HEK293 (cell line): Measurements from ENCODE around the gene RASAL2.

Source experiments
- CTCF ChIA-PET: fragments of 350-600 bp; formaldehyde crosslinking; extraction: SDS; loops from one replicate; lab custom pipeline; 2021; ENCODE audit warnings: antibody characterized with exemption; lab: Yijun Ruan, JAX
- POLR2A ChIA-PET: fragments of 300-600 bp; formaldehyde crosslinking; extraction: SDS; loops from one replicate; lab custom pipeline; 2020; ENCODE audit warnings: antibody characterized with exemption, inconsistent platforms; lab: Yijun Ruan, JAX
- H3K27ac ChIP-seq: fragments of 200-500 bp; sonication (Bioruptor generic); 2 replicates; pipeline ENCODE4 v1.5.1; 2014; ENCODE audit warnings: low read depth, low read length, control low read depth, inconsistent platforms; ENCODE audit errors: extremely low read depth
- H3K36me3 ChIP-seq, 2 experiments: fragments of 200-500 bp in 1 of 2; sonication (Bioruptor generic) in 1 of 2; 1 replicate in 1 of 2; 2 replicates in 1 of 2; pipeline ENCODE4 v1.5.1; 2014 to 2017; ENCODE audit warnings: inconsistent platforms in 2 of 2, low read length in 2 of 2; ENCODE audit not compliant: control insufficient read depth in 2 of 2, insufficient read depth in 1 of 2
- H3K4me1 ChIP-seq: fragments of 200-500 bp; sonication (Bioruptor generic); 2 replicates; pipeline ENCODE4 v1.5.1; 2014; ENCODE audit warnings: mild to moderate bottlenecking, low read length, inconsistent platforms; ENCODE audit not compliant: control insufficient read depth, insufficient read depth
- H3K4me3 ChIP-seq: 2 replicates; pipeline ENCODE4 v1.5.1; 2011; ENCODE audit warnings: low read depth, mild to moderate bottlenecking, control low read depth, low read length, moderate library complexity
- H3K9me3 ChIP-seq: fragments of 200-500 bp; sonication (Bioruptor generic); 2 replicates; pipeline ENCODE4 v1.5.1; 2014; ENCODE audit warnings: low read depth, low read length, inconsistent platforms; ENCODE audit not compliant: control insufficient read depth, insufficient read depth
- AEBP2 ChIP-seq: fragments of 450-650 bp; formaldehyde crosslinking; IDR thresholded peaks from 2 replicates; pipeline ENCODE4 v1.5.1; 2016; ENCODE audit warnings: missing biosample characterization, missing genetic modification characterization, borderline replicate concordance
- GLI4 ChIP-seq: fragments of 450-650 bp; formaldehyde crosslinking; IDR thresholded peaks from 2 replicates; pipeline ENCODE4 v1.5.1; 2016; ENCODE audit warnings: missing biosample characterization, missing genetic modification characterization
- GLIS2 ChIP-seq: fragments of 450-650 bp; formaldehyde crosslinking; IDR thresholded peaks from 2 replicates; pipeline ENCODE4 v1.5.1; 2016; ENCODE audit warnings: missing biosample characterization, missing genetic modification characterization
- HOXD13 ChIP-seq: sonication (generic); formaldehyde crosslinking; IDR thresholded peaks from 2 replicates; pipeline ENCODE4 v1.8.0; 2022; ENCODE audit warnings: missing genetic modification reagents, borderline replicate concordance
- KLF16 ChIP-seq: fragments of 450-650 bp; formaldehyde crosslinking; IDR thresholded peaks from 2 replicates; pipeline ENCODE4 v1.5.1; 2017; ENCODE audit warnings: missing biosample characterization, missing genetic modification characterization
- PRDM1 ChIP-seq: fragments of 450-650 bp; formaldehyde crosslinking; IDR thresholded peaks from 2 replicates; pipeline ENCODE4; 2016; ENCODE audit warnings: missing biosample characterization, missing genetic modification characterization
- TCF7L2 ChIP-seq: IDR thresholded peaks from 2 replicates; pipeline ENCODE4 v1.6.1; 2011; ENCODE audit warnings: low read depth, mild to moderate bottlenecking, inconsistent platforms, low read length, moderate library complexity, borderline replicate concordance
- WT1 ChIP-seq: fragments of 450-650 bp; formaldehyde crosslinking; IDR thresholded peaks from 2 replicates; pipeline ENCODE4 v1.5.1; 2016; ENCODE audit warnings: missing biosample characterization, missing genetic modification characterization
- ZBTB20 ChIP-seq: fragments of 450-650 bp; formaldehyde crosslinking; IDR thresholded peaks from 2 replicates; pipeline ENCODE4 v1.5.1; 2016; ENCODE audit warnings: missing biosample characterization, missing genetic modification characterization
- ZBTB7A ChIP-seq: fragments of 450-650 bp; formaldehyde crosslinking; IDR thresholded peaks from 2 replicates; pipeline ENCODE4 v1.5.1; 2016; ENCODE audit warnings: low read depth, missing biosample characterization, missing genetic modification characterization
- ZFP69B ChIP-seq: fragments of 450-650 bp; formaldehyde crosslinking; IDR thresholded peaks from 2 replicates; pipeline ENCODE4 v1.5.1; 2016; ENCODE audit warnings: missing biosample characterization, missing genetic modification characterization
- ZNF121 ChIP-seq: fragments of 450-650 bp; formaldehyde crosslinking; IDR thresholded peaks from 2 replicates; pipeline ENCODE4 v1.5.1; 2016; ENCODE audit warnings: missing biosample characterization, missing genetic modification characterization
- ZNF155 ChIP-seq: fragments of 450-650 bp; formaldehyde crosslinking; IDR thresholded peaks from 2 replicates; pipeline ENCODE4 v1.5.1; 2016; ENCODE audit warnings: missing biosample characterization, missing genetic modification characterization
- ZNF19 ChIP-seq: fragments of 450-650 bp; formaldehyde crosslinking; IDR thresholded peaks from 2 replicates; pipeline ENCODE4; 2016; ENCODE audit warnings: missing biosample characterization, missing genetic modification characterization, low read depth
- ZNF23 ChIP-seq: fragments of 450-650 bp; formaldehyde crosslinking; IDR thresholded peaks from 2 replicates; pipeline ENCODE4 v1.5.1; 2016; ENCODE audit warnings: missing biosample characterization, missing genetic modification characterization, borderline replicate concordance
- ZNF239 ChIP-seq: fragments of 450-650 bp; formaldehyde crosslinking; IDR thresholded peaks from 2 replicates; pipeline ENCODE4 v1.5.1; 2016; ENCODE audit warnings: missing biosample characterization, missing genetic modification characterization
- ZNF248 ChIP-seq: fragments of 450-650 bp; formaldehyde crosslinking; IDR thresholded peaks from 2 replicates; pipeline ENCODE4 v1.5.1; 2017; ENCODE audit warnings: missing biosample characterization, missing genetic modification characterization
- ZNF292 ChIP-seq: fragments of 450-650 bp; formaldehyde crosslinking; IDR thresholded peaks from 2 replicates; pipeline ENCODE4 v1.5.1; 2016; ENCODE audit warnings: low read depth, missing biosample characterization, missing genetic modification characterization, borderline replicate concordance
- ZNF341 ChIP-seq: fragments of 450-650 bp; formaldehyde crosslinking; IDR thresholded peaks from 2 replicates; pipeline ENCODE4; 2016; ENCODE audit warnings: low read depth, missing biosample characterization, missing genetic modification characterization
- ZNF362 ChIP-seq: fragments of 450-650 bp; formaldehyde crosslinking; IDR thresholded peaks from 2 replicates; pipeline ENCODE4 v1.5.1; 2016; ENCODE audit warnings: missing biosample characterization, missing genetic modification characterization
- ZNF394 ChIP-seq: fragments of 450-650 bp; formaldehyde crosslinking; IDR thresholded peaks from 2 replicates; pipeline ENCODE4 v1.5.1; 2016; ENCODE audit warnings: missing biosample characterization, missing genetic modification characterization, mild to moderate bottlenecking, moderate library complexity, borderline replicate concordance
- ZNF423 ChIP-seq: fragments of 450-650 bp; formaldehyde crosslinking; IDR thresholded peaks from 2 replicates; pipeline ENCODE4 v1.5.1; 2016; ENCODE audit warnings: missing biosample characterization, missing genetic modification characterization
- ZNF473 ChIP-seq: fragments of 450-650 bp; formaldehyde crosslinking; IDR thresholded peaks from 2 replicates; pipeline ENCODE4 v1.5.1; 2017; ENCODE audit warnings: missing biosample characterization, missing genetic modification characterization
- ZNF529 ChIP-seq: fragments of 450-650 bp; formaldehyde crosslinking; IDR thresholded peaks from 2 replicates; pipeline ENCODE4 v1.5.1; 2017; ENCODE audit warnings: missing genetic modification characterization, missing biosample characterization; ENCODE audit not compliant: insufficient replicate concordance
- ZNF558 ChIP-seq: fragments of 450-650 bp; formaldehyde crosslinking; IDR thresholded peaks from 2 replicates; pipeline ENCODE4 v1.5.1; 2016; ENCODE audit warnings: missing biosample characterization, missing genetic modification characterization
- ZNF585B ChIP-seq: fragments of 450-650 bp; formaldehyde crosslinking; IDR thresholded peaks from 2 replicates; pipeline ENCODE4 v1.5.1; 2016; ENCODE audit warnings: missing biosample characterization, missing genetic modification characterization
- ZNF610 ChIP-seq: fragments of 450-650 bp; formaldehyde crosslinking; IDR thresholded peaks from 2 replicates; pipeline ENCODE4 v1.5.1; 2016; ENCODE audit warnings: missing biosample characterization, missing genetic modification characterization, borderline replicate concordance
- ZNF670 ChIP-seq: fragments of 450-650 bp; formaldehyde crosslinking; IDR thresholded peaks from 2 replicates; pipeline ENCODE4 v1.5.1; 2016; ENCODE audit warnings: missing biosample characterization, missing genetic modification characterization, low read depth
- ZNF768 ChIP-seq: fragments of 450-650 bp; formaldehyde crosslinking; IDR thresholded peaks from 2 replicates; pipeline ENCODE4 v1.5.1; 2018; ENCODE audit warnings: missing biosample characterization, mild to moderate bottlenecking, missing genetic modification characterization
- ZNF776 ChIP-seq: fragments of 450-650 bp; formaldehyde crosslinking; IDR thresholded peaks from 2 replicates; pipeline ENCODE4 v1.5.0; 2017; ENCODE audit warnings: missing biosample characterization, missing genetic modification characterization, borderline replicate concordance
- ZNF785 ChIP-seq: fragments of 450-650 bp; formaldehyde crosslinking; IDR thresholded peaks from 2 replicates; pipeline ENCODE4 v1.5.1; 2016; ENCODE audit warnings: missing biosample characterization, missing genetic modification characterization
- TF ChIP-seq, protein P1 (sequence below): fragments of 450-650 bp; formaldehyde crosslinking; IDR thresholded peaks from 2 replicates; pipeline ENCODE4 v1.5.1; 2016; ENCODE audit warnings: missing biosample characterization, missing genetic modification characterization
- TF ChIP-seq, protein P2 (sequence below): fragments of 450-650 bp; formaldehyde crosslinking; IDR thresholded peaks from 2 replicates; pipeline ENCODE4 v1.5.1; 2017; ENCODE audit warnings: missing biosample characterization, missing genetic modification characterization
- TF ChIP-seq, protein P3 (sequence below): fragments of 450-650 bp; formaldehyde crosslinking; IDR thresholded peaks from 2 replicates; pipeline ENCODE4 v1.5.1; 2017; ENCODE audit warnings: missing biosample characterization, missing genetic modification characterization

RASAL2 gene

DNA sequence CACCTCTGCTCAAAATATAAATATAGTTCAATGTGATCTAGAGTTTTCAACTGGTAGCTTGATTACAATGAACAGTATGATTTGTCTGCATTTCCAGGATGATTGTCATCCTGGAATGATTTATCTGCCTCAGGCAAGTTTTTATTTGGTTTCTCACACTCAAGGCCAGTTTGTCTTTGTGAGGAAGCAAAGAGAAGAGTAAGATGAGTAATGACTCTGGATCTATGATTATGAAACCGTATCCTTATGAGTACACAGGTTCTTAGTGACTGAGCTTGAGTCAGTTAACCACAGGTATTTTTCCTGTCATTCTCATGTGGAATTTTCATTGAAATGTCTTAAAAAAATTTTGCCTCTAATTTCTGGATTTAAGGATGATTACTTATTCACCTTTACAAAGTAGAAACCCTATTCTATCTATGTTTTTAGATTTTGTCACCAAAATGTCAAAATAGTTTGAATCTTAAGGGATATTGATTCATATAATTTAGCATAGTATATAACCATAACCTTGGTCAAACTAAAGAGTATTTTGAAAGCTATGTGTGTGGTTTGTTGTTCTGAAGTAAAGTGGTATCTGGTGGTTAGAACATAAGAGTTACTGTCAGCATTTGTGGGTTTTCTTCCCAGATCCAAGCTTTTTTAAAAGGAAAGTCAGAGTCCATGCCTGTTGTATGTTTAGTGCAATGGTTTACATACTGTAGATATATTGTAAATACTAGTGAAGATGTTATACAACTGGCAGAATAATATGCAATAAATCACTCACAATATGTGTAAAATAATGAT, 145.0 kb downstream of the RASAL2 start:
- Histone ChIP-seq H3K4me3 (no peak overlapping the region), H3K4me1 (peaks cover 9% of the 10 kb centered on the region), H3K9me3 (no peaks in the 10 kb centered on the region), H3K36me3 (no peaks in the 10 kb centered on the region), H3K27ac (no peak overlapping the region)
- CTCF ChIA-PET = no interaction called here
- POLR2A ChIA-PET = no interaction called here
- TF ChIP-seq ZNF785 (tag by site-specific recombination) (no peak), ZNF121 (tag by site-specific recombination) (no peak), ZNF558 (tag by site-specific recombination) (no peak), ZNF19 (tag by site-specific recombination) (no peak), ZNF423 (no peak), ZNF362 (tag by site-specific recombination) (no peak), AEBP2 (no peak), ZNF768 (no peak), ZBTB7A (tag by site-specific recombination) (no peak), ZFP69B (no peak), ZNF529 (tag by site-specific recombination) (no peak), HOXD13 (CRISPR knock-in tag) (no peak), ZNF670 (no peak), ZNF776 (tag by site-specific recombination) (no peak), KLF16 (no peak), ZBTB20 (tag by site-specific recombination) (no peak), ZNF473 (no peak), ZNF23 (no peak), GLI4 (tag by site-specific recombination) (no peak), ZNF239 (tag by site-specific recombination) (no peak), GLIS2 (tag by site-specific recombination) (no peak), ZNF341 (no peak), TCF7L2 (no peak), ZNF248 (no peak), WT1 (tag by site-specific recombination) (no peak), ZNF585B (tag by site-specific recombination) (no peak), ZNF155 (no peak), ZNF292 (no peak), ZNF610 (no peak), ZNF394 (tag by site-specific recombination) (no peak), PRDM1 (tag by site-specific recombination) (no peak)
- TF ChIP-seq, protein P1, sequence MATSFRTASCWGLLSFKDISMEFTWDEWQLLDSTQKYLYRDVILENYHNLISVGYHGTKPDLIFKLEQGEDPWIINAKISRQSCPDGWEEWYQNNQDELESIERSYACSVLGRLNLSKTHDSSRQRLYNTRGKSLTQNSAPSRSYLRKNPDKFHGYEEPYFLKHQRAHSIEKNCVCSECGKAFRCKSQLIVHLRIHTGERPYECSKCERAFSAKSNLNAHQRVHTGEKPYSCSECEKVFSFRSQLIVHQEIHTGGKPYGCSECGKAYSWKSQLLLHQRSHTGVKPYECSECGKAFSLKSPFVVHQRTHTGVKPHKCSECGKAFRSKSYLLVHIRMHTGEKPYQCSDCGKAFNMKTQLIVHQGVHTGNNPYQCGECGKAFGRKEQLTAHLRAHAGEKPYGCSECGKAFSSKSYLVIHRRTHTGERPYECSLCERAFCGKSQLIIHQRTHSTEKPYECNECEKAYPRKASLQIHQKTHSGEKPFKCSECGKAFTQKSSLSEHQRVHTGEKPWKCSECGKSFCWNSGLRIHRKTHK = no peak
- TF ChIP-seq, protein P2, sequence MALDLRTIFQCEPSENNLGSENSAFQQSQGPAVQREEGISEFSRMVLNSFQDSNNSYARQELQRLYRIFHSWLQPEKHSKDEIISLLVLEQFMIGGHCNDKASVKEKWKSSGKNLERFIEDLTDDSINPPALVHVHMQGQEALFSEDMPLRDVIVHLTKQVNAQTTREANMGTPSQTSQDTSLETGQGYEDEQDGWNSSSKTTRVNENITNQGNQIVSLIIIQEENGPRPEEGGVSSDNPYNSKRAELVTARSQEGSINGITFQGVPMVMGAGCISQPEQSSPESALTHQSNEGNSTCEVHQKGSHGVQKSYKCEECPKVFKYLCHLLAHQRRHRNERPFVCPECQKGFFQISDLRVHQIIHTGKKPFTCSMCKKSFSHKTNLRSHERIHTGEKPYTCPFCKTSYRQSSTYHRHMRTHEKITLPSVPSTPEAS = no peak
- TF ChIP-seq, protein P3, sequence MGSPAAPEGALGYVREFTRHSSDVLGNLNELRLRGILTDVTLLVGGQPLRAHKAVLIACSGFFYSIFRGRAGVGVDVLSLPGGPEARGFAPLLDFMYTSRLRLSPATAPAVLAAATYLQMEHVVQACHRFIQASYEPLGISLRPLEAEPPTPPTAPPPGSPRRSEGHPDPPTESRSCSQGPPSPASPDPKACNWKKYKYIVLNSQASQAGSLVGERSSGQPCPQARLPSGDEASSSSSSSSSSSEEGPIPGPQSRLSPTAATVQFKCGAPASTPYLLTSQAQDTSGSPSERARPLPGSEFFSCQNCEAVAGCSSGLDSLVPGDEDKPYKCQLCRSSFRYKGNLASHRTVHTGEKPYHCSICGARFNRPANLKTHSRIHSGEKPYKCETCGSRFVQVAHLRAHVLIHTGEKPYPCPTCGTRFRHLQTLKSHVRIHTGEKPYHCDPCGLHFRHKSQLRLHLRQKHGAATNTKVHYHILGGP = no peak
